Islet of Langerhans (tissue), 1 donor: Measurements from ENCODE around the gene LRP2.
"Not testable (repeated sequence)": the region's sequence is repeated elsewhere in the genome, so short reads cannot be mapped to it uniquely, and the experiment has no call there.

Source experiments
- FAIRE-seq: peaks from one replicate; lab custom pipeline; 2011; peaks lifted over from hg19 to GRCh38; lab: Jason Lieb, UNC

Gene LRP2

GRCh38 chr2:169301596-169302335 is 60.6 kb downstream of the LRP2 start:
- FAIRE-seq: no peak

- no peak for FAIRE-seq
These were observed 61.5 kb downstream of the LRP2 start for GRCh38 chr2:169300636-169301530.

- FAIRE-seq: no peak
These were observed 64.3 kb downstream of the LRP2 start for GRCh38 chr2:169298007-169298406.

GRCh38 chr2:169294001-169294675 is 68.2 kb downstream of the LRP2 start:
- FAIRE-seq: no peak

GRCh38 chr2:169291517-169291916 is 70.8 kb downstream of the LRP2 start:
- no peak for FAIRE-seq

GRCh38 chr2:169290433-169290832 is 71.9 kb downstream of the LRP2 start:
- FAIRE-seq: no peak

GRCh38 chr2:169287666-169288065 is 74.7 kb downstream of the LRP2 start:
- no peak for FAIRE-seq

GRCh38 chr2:169286624-169287231 is 75.6 kb downstream of the LRP2 start:
- FAIRE-seq: no peak

GRCh38 chr2:169285531-169286235 is 76.7 kb downstream of the LRP2 start:
- FAIRE-seq: no peak

- no peak for FAIRE-seq
These were observed 81.8 kb downstream of the LRP2 start for GRCh38 chr2:169280502-169280901.

GRCh38 chr2:169275696-169276444 is 86.5 kb downstream of the LRP2 start:
- no peak for FAIRE-seq

GRCh38 chr2:169272010-169272409 is 90.3 kb downstream of the LRP2 start:
- FAIRE-seq: no peak

- FAIRE-seq: not testable (repeated sequence)
These were observed 91.8 kb downstream of the LRP2 start for GRCh38 chr2:169270574-169270973.

GRCh38 chr2:169265591-169265990 is 96.7 kb downstream of the LRP2 start:
- FAIRE-seq: no peak

GRCh38 chr2:169260846-169261642 is 101.3 kb downstream of the LRP2 start:
- FAIRE-seq: no peak

GRCh38 chr2:169260246-169260645 is 102.1 kb downstream of the LRP2 start:
- no peak for FAIRE-seq

GRCh38 chr2:169259402-169259801 is 102.9 kb downstream of the LRP2 start:
- FAIRE-seq: no peak

GRCh38 chr2:169258045-169258601 is 104.2 kb downstream of the LRP2 start:
- FAIRE-seq: no peak

GRCh38 chr2:169254774-169255173 is 107.6 kb downstream of the LRP2 start:
- FAIRE-seq: no peak

GRCh38 chr2:169247211-169247610 is 115.1 kb downstream of the LRP2 start:
- no peak for FAIRE-seq
